Loucy (cell line): ENCODE measurements around the gene DIPK2A.

Experiments
- H2AFZ ChIP-seq: fragments of 200-600 bp; sonication (generic); 2 replicates; pipeline ENCODE4 v1.6.0; 2016; ENCODE audit warnings: antibody characterized with exemption, mild to moderate bottlenecking, low read length, moderate library complexity
- H3F3A ChIP-seq: fragments of 200-600 bp; 2 replicates; pipeline ENCODE4 v1.6.0; 2016; ENCODE audit warnings: antibody characterized with exemption, low read depth, mild to moderate bottlenecking
- H3K27me3 ChIP-seq: fragments of 200-600 bp; sonication (generic); 2 replicates; pipeline ENCODE4 v1.6.1; 2014; ENCODE audit warnings: low read length, mild to moderate bottlenecking; ENCODE audit not compliant: insufficient read depth, poor library complexity, severe bottlenecking
- H3K36me3 ChIP-seq: fragments of 200-600 bp; sonication (generic); 2 replicates; pipeline ENCODE4 v1.6.1; 2016; ENCODE audit warnings: low read length; ENCODE audit not compliant: insufficient read depth
- H3K4me1 ChIP-seq: fragments of 200-600 bp; sonication (generic); 2 replicates; pipeline ENCODE4 v1.5.1; 2014; ENCODE audit warnings: low read length, mild to moderate bottlenecking; ENCODE audit not compliant: insufficient read depth, poor library complexity, severe bottlenecking
- H3K4me2 ChIP-seq: fragments of 200-600 bp; sonication (generic); 2 replicates; pipeline ENCODE4 v1.6.0; 2014; ENCODE audit warnings: antibody characterized with exemption, low read length, low read depth, mild to moderate bottlenecking; ENCODE audit not compliant: poor library complexity, severe bottlenecking
- H3K4me3 ChIP-seq: fragments of 200-600 bp; sonication (generic); 2 replicates; pipeline ENCODE4 v1.5.1; 2014; ENCODE audit warnings: low read length, mild to moderate bottlenecking, mixed read lengths; ENCODE audit not compliant: poor library complexity, severe bottlenecking
- H3K79me2 ChIP-seq: fragments of 200-600 bp; sonication (generic); 2 replicates; pipeline ENCODE4 v1.6.1; 2014; ENCODE audit warnings: low read length; ENCODE audit not compliant: insufficient read depth
- H3K9ac ChIP-seq: fragments of 200-600 bp; sonication (generic); 2 replicates; pipeline ENCODE4 v1.6.0; 2014; ENCODE audit warnings: mild to moderate bottlenecking, low read depth, low read length, moderate library complexity; ENCODE audit not compliant: poor library complexity, severe bottlenecking
- H3K9me2 ChIP-seq: fragments of 200-600 bp; sonication (generic); replicated peaks from 2 replicates; pipeline ENCODE4 v1.6.1; 2016; ENCODE audit warnings: low read depth, low read length, mixed read lengths
- H3K9me3 ChIP-seq: fragments of 200-600 bp; sonication (generic); 2 replicates; pipeline ENCODE4 v1.6.1; 2014; ENCODE audit warnings: mild to moderate bottlenecking, antibody characterized with exemption, low read length, low read depth; ENCODE audit not compliant: insufficient read depth
- H4K20me1 ChIP-seq: fragments of 200-600 bp; sonication (generic); 2 replicates; pipeline ENCODE4 v1.6.0; 2014; ENCODE audit warnings: antibody characterized with exemption, low read length, mild to moderate bottlenecking; ENCODE audit not compliant: insufficient read depth, poor library complexity, severe bottlenecking
- EZH2phosphoT487 ChIP-seq: fragments of 200-600 bp; IDR thresholded peaks from 2 replicates; pipeline ENCODE4 v1.6.1; 2018; ENCODE audit warnings: antibody characterized with exemption, mild to moderate bottlenecking, moderate library complexity, borderline replicate concordance
- TF ChIP-seq, protein P1 (sequence below): fragments of 200-600 bp; sonication (generic); conservative IDR thresholded peaks from 2 replicates; pipeline ENCODE4 v1.5.1; 2014; ENCODE audit warnings: mild to moderate bottlenecking, antibody characterized with exemption, low read length

The DIPK2A gene

DNA sequence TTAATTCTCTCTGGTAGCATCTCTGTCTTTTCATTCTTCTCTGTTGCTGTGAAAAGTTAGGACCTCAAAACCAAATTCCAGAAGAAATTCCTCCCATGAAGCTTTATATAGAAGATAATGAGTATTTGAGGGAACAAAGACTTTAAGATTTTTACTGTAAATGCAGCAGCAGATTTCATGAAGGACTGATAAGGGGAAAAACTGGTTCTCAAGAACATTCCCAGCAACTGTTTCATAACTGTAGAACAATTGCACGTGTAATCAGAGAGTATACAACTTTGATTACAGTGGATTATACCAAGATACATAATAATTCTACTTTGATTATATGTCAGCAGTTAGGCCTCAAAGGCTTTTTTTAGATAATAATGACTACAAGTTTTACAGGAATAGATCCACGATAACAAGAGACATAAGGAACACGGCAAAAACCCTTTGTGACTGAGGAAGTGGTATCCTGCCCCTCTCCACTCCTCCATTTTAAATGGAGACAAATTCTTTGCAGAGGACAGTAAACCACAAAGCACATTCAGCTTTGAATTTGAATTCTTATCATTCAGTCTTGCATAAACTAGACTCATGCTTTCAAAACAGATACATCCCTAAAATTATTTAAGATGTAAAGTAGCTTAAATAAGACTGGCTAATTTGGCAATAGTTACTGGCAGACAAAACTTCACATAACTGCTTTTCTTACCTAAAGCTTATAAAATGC is 42.9 kb upstream of the DIPK2A start:
- no peaks in the 10 kb centered on the region for H3K79me2 ChIP-seq
- H3K4me3 ChIP-seq, result no peak overlapping the region
- no peaks in the 10 kb centered on the region for H4K20me1 ChIP-seq
- no peak overlapping the region for H2AFZ ChIP-seq
- H3F3A ChIP-seq, result no peaks in the 10 kb centered on the region
- no peak overlapping the region for H3K9ac ChIP-seq
- no peaks in the 10 kb centered on the region for H3K36me3 ChIP-seq
- no peaks in the 10 kb centered on the region for H3K9me2 ChIP-seq
- no peak overlapping the region for H3K4me2 ChIP-seq
- no peaks in the 10 kb centered on the region for H3K9me3 ChIP-seq
- H3K27me3 ChIP-seq, result no peaks in the 10 kb centered on the region
- no peaks in the 10 kb centered on the region for H3K4me1 ChIP-seq
- no peak for TF ChIP-seq EZH2phosphoT487
- TF ChIP-seq, protein P1, sequence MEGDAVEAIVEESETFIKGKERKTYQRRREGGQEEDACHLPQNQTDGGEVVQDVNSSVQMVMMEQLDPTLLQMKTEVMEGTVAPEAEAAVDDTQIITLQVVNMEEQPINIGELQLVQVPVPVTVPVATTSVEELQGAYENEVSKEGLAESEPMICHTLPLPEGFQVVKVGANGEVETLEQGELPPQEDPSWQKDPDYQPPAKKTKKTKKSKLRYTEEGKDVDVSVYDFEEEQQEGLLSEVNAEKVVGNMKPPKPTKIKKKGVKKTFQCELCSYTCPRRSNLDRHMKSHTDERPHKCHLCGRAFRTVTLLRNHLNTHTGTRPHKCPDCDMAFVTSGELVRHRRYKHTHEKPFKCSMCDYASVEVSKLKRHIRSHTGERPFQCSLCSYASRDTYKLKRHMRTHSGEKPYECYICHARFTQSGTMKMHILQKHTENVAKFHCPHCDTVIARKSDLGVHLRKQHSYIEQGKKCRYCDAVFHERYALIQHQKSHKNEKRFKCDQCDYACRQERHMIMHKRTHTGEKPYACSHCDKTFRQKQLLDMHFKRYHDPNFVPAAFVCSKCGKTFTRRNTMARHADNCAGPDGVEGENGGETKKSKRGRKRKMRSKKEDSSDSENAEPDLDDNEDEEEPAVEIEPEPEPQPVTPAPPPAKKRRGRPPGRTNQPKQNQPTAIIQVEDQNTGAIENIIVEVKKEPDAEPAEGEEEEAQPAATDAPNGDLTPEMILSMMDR, result no peak

DNA sequence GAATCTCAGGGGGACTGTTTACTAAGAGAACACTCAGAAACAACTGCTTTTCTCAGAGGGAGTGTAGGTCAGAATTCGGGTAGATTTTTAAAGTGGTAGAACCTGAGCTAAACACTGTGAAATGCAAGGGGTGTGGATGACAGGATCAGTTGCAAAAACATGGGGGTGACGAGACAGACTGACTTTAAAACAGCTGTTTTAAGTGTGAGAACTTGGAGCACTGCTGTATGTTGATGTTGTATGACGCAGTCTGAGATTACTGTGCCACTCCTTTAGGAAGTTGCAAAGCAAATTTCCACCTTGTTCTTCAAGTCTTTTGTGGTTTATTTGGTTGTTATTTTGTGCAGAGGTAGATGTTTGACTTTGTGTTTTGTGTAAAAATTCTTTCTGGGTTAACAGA is 36.8 kb upstream of the DIPK2A start:
- H3K4me3 ChIP-seq, result no peak overlapping the region
- H3K4me1 ChIP-seq, result no peaks in the 10 kb centered on the region
- H3K9me3 ChIP-seq, result no peaks in the 10 kb centered on the region
- no peak overlapping the region for H3K9ac ChIP-seq
- no peaks in the 10 kb centered on the region for H3K9me2 ChIP-seq
- no peaks in the 10 kb centered on the region for H4K20me1 ChIP-seq
- H3K27me3 ChIP-seq, result no peaks in the 10 kb centered on the region
- no peaks in the 10 kb centered on the region for H3K79me2 ChIP-seq
- H3K4me2 ChIP-seq, result no peak overlapping the region
- no peak overlapping the region for H2AFZ ChIP-seq
- H3K36me3 ChIP-seq, result no peaks in the 10 kb centered on the region
- no peaks in the 10 kb centered on the region for H3F3A ChIP-seq
- TF ChIP-seq, protein P1, result no peak
- TF ChIP-seq EZH2phosphoT487, result no peak

DNA sequence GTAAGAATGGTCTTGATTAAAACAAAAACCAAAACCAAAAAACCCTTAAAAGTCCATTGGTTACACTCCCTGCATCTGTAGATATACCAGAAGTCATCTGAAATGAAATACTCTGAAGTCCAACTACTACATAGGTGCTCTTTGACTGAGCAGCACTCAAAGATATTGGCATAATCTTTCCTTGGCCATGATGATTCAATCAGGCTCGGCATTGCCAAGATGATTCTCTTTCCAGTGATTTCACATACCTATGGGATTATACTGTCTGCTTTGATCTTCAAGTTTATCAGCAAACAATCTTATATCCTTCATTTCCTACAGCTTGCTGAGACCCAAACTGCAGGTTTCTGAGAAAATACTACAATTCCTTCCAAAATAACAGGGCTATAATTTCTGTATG is 35.9 kb upstream of the DIPK2A start:
- Histone ChIP-seq H3K36me3 (no peaks in the 10 kb centered on the region), H3K27me3 (no peaks in the 10 kb centered on the region), H3F3A (no peaks in the 10 kb centered on the region), H3K9ac (no peak overlapping the region), H3K4me1 (no peaks in the 10 kb centered on the region), H3K4me3 (no peak overlapping the region), H3K4me2 (no peak overlapping the region), H3K9me3 (no peaks in the 10 kb centered on the region), H3K9me2 (no peaks in the 10 kb centered on the region), H2AFZ (no peak overlapping the region), H4K20me1 (no peaks in the 10 kb centered on the region), H3K79me2 (no peaks in the 10 kb centered on the region)
- TF ChIP-seq EZH2phosphoT487, result no peak
- TF ChIP-seq, protein P1, result no peak
